Panc1 (cell line): ENCODE results near the gene EVL.

Experiments
- POLR2AphosphoS5 ChIP-seq: IDR thresholded peaks from 2 replicates; pipeline ENCODE4 v1.6.1; 2012; ENCODE audit warnings: mild to moderate bottlenecking, low read depth, low read length, moderate library complexity
- TF ChIP-seq, protein P1 (sequence below): fragments of 450-650 bp; IDR thresholded peaks from 2 replicates; pipeline ENCODE4 v1.5.1; 2017; ENCODE audit warnings: mild to moderate bottlenecking

DNA sequence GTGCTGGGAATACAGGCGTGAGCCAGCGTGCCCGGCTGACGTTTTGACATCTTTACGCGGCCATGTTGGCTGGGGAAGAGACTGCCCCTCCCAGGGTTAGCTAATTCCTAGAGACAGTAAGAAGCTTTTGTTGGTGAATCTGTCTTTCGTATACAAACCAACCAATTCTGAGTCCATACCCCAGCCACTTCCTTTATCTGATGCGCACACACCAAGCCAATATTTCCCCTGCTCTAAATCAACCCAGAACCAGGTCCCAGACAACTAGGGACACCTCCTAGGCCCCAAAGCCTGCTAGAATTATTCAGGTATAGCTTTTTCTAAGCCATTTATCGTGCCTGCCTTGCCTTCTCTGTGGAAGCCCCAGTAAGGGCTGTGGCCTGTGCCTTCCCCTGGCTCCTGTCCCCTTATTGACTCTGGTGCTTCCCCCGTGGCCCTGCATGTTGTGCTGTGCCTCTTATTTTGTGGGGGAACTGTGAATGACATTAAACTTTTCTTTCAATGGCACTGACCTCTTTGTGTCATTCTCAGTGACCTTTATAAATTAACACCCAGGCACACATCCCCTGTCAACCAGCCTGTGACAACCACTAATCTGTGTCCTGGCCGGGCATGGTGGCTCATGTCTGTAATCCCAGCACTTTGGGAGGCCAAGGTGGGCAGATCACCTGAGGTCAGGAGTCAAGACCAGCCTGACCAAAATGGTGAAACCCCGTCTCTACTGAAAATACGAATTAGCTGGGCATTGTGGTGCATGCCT, 10.7 kb upstream of the EVL start:
- TF ChIP-seq POLR2AphosphoS5: no peak
- TF ChIP-seq, protein P1, sequence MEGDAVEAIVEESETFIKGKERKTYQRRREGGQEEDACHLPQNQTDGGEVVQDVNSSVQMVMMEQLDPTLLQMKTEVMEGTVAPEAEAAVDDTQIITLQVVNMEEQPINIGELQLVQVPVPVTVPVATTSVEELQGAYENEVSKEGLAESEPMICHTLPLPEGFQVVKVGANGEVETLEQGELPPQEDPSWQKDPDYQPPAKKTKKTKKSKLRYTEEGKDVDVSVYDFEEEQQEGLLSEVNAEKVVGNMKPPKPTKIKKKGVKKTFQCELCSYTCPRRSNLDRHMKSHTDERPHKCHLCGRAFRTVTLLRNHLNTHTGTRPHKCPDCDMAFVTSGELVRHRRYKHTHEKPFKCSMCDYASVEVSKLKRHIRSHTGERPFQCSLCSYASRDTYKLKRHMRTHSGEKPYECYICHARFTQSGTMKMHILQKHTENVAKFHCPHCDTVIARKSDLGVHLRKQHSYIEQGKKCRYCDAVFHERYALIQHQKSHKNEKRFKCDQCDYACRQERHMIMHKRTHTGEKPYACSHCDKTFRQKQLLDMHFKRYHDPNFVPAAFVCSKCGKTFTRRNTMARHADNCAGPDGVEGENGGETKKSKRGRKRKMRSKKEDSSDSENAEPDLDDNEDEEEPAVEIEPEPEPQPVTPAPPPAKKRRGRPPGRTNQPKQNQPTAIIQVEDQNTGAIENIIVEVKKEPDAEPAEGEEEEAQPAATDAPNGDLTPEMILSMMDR: no peak
